COLO668 (cell line): ENCODE data around the gene SRPX.

Source experiments
- DNase-seq: peaks from one replicate; lab custom pipeline; 2025; ENCODE audit not compliant: unreplicated experiment; lab: John Stamatoyannopoulos, UW

SRPX gene

GRCh38 chrX:38220415-38221390, at the start of gene SRPX:
SRPX (minus strand) TSS chrX:38220871; CDS start chrX:38220792, 79 bp downstream.
- peak; percentile 28 for DNase-seq

- no peak for DNase-seq
Observed at GRCh38 chrX:38268011-38268410, 47.3 kb upstream of the SRPX start.

- DNase-seq: no peak
Observed at GRCh38 chrX:38262715-38263620, 42.3 kb upstream of the SRPX start.

GRCh38 chrX:38260231-38260630, 39.6 kb upstream of the SRPX start:
- peak; percentile 12 for DNase-seq

GRCh38 chrX:38256019-38256418, 35.3 kb upstream of the SRPX start:
- no peak for DNase-seq

GRCh38 chrX:38249965-38250364, 29.3 kb upstream of the SRPX start:
- DNase-seq: no peak

- DNase-seq: no peak
Observed at GRCh38 chrX:38247051-38247450, 26.4 kb upstream of the SRPX start.

- DNase-seq: no peak
Observed at GRCh38 chrX:38240541-38240940, 19.9 kb upstream of the SRPX start.

- DNase-seq: no peak
Observed at GRCh38 chrX:38236901-38237615, 16.4 kb upstream of the SRPX start.

GRCh38 chrX:38233891-38234667, 13.4 kb upstream of the SRPX start:
- DNase-seq: no peak

GRCh38 chrX:38232079-38232686, 11.5 kb upstream of the SRPX start:
- DNase-seq: no peak

- DNase-seq: no peak
Observed at GRCh38 chrX:38225093-38225492, 4.4 kb upstream of the SRPX start.

- DNase-seq: no peak
Observed at GRCh38 chrX:38224160-38224559, 3.5 kb upstream of the SRPX start.

GRCh38 chrX:38221391-38221929, 789 bp upstream of the SRPX start:
- DNase-seq: no peak

GRCh38 chrX:38220024-38220414, 652 bp downstream of the SRPX start:
- peak; percentile 26 for DNase-seq

GRCh38 chrX:38216642-38217041, 4.0 kb downstream of the SRPX start:
- DNase-seq: no peak

GRCh38 chrX:38214551-38215531, 5.8 kb downstream of the SRPX start:
- no peak for DNase-seq

- no peak for DNase-seq
Observed at GRCh38 chrX:38214044-38214443, 6.6 kb downstream of the SRPX start.
